ENCODE data around the gene SETD6.
A peak's percentile ranks its signal among the peaks of the same experiment; 100 is the strongest.
"Not testable (repeated sequence)": the region's sequence is repeated elsewhere in the genome, so short reads cannot be mapped to it uniquely, and the experiment has no call there.

The SETD6 gene

GRCh38 chr16:58515125-58515870 is at the start of gene SETD6:
Gene SETD6 (plus strand): TSS chr16:58515517. CDS start chr16:58515538, 21 bp downstream.
- H3K4me3 ChIP-seq (ENCODE audit: low read depth, low read length) = peak within 1 kb of the TSS; percentile 89
- peak; percentile 50 for DNase-seq (ENCODE audit: low read depth)

- no peak for DNase-seq (ENCODE audit: low read depth)
- H3K4me3 ChIP-seq (ENCODE audit: low read depth, low read length) = no peak overlapping the region
Measured at GRCh38 chr16:58465817-58466216, 49.5 kb upstream of the SETD6 start.

- DNase-seq (ENCODE audit: low read depth) = no peak
- H3K4me3 ChIP-seq (ENCODE audit: low read depth, low read length) = no peak overlapping the region
Measured at GRCh38 chr16:58466396-58466795, 48.9 kb upstream of the SETD6 start.

GRCh38 chr16:58467905-58468304 is 47.4 kb upstream of the SETD6 start:
- H3K4me3 ChIP-seq (ENCODE audit: low read depth, low read length) = no peak overlapping the region
- no peak for DNase-seq (ENCODE audit: low read depth)

GRCh38 chr16:58471209-58471975 is 43.9 kb upstream of the SETD6 start:
- no peak for DNase-seq (ENCODE audit: low read depth)
- H3K4me3 ChIP-seq (ENCODE audit: low read depth, low read length) = no peak overlapping the region

GRCh38 chr16:58472266-58472665 is 43.1 kb upstream of the SETD6 start:
- H3K4me3 ChIP-seq (ENCODE audit: low read depth, low read length) = no peak overlapping the region
- DNase-seq (ENCODE audit: low read depth) = no peak

- no peak for DNase-seq (ENCODE audit: low read depth)
- H3K4me3 ChIP-seq (ENCODE audit: low read depth, low read length) = no peak overlapping the region
Measured at GRCh38 chr16:58472827-58473226, 42.5 kb upstream of the SETD6 start.

GRCh38 chr16:58474296-58474695 is 41.0 kb upstream of the SETD6 start:
- H3K4me3 ChIP-seq (ENCODE audit: low read depth, low read length) = no peak overlapping the region
- DNase-seq (ENCODE audit: low read depth) = no peak

GRCh38 chr16:58475091-58475619 is 40.2 kb upstream of the SETD6 start:
- DNase-seq (ENCODE audit: low read depth) = no peak
- no peak overlapping the region for H3K4me3 ChIP-seq (ENCODE audit: low read depth, low read length)

- H3K4me3 ChIP-seq (ENCODE audit: low read depth, low read length) = no peak overlapping the region
- DNase-seq (ENCODE audit: low read depth) = no peak
Measured at GRCh38 chr16:58476791-58477190, 38.5 kb upstream of the SETD6 start.

- no peak overlapping the region for H3K4me3 ChIP-seq (ENCODE audit: low read depth, low read length)
- DNase-seq (ENCODE audit: low read depth) = no peak
Measured at GRCh38 chr16:58478427-58478826, 36.9 kb upstream of the SETD6 start.

GRCh38 chr16:58481226-58481869 is 34.0 kb upstream of the SETD6 start:
- H3K4me3 ChIP-seq (ENCODE audit: low read depth, low read length) = no peak overlapping the region
- DNase-seq (ENCODE audit: low read depth) = no peak

- DNase-seq (ENCODE audit: low read depth) = no peak
- H3K4me3 ChIP-seq (ENCODE audit: low read depth, low read length) = no peak overlapping the region
Measured at GRCh38 chr16:58481931-58482330, 33.4 kb upstream of the SETD6 start.

- no peak for DNase-seq (ENCODE audit: low read depth)
- no peak overlapping the region for H3K4me3 ChIP-seq (ENCODE audit: low read depth, low read length)
Measured at GRCh38 chr16:58485184-58485887, 30.0 kb upstream of the SETD6 start.

GRCh38 chr16:58487566-58488351 is 27.6 kb upstream of the SETD6 start:
- peak; percentile 13 for DNase-seq (ENCODE audit: low read depth)
- H3K4me3 ChIP-seq (ENCODE audit: low read depth, low read length) = peak overlapping the region; percentile 25

- DNase-seq (ENCODE audit: low read depth) = no peak
- H3K4me3 ChIP-seq (ENCODE audit: low read depth, low read length) = no peak overlapping the region
Measured at GRCh38 chr16:58488531-58488930, 26.8 kb upstream of the SETD6 start.

- H3K4me3 ChIP-seq (ENCODE audit: low read depth, low read length) = no peak overlapping the region
- DNase-seq (ENCODE audit: low read depth) = no peak
Measured at GRCh38 chr16:58490065-58490464, 25.3 kb upstream of the SETD6 start.

GRCh38 chr16:58490539-58490938 is 24.8 kb upstream of the SETD6 start:
- not testable (repeated sequence) for H3K4me3 ChIP-seq (ENCODE audit: low read depth, low read length); DNase-seq (ENCODE audit: low read depth)

- no peak overlapping the region for H3K4me3 ChIP-seq (ENCODE audit: low read depth, low read length)
- DNase-seq (ENCODE audit: low read depth) = no peak
Measured at GRCh38 chr16:58492066-58492465, 23.3 kb upstream of the SETD6 start.
